DOHH2 (cell line): ENCODE results near the gene ZNF76.

Source experiments
- H3F3A ChIP-seq: fragments of 200-600 bp; sonication (generic), shearing (Covaris generic); 2 replicates; pipeline ENCODE4 v1.6.0; 2016; ENCODE audit warnings: antibody characterized with exemption, mild to moderate bottlenecking; ENCODE audit not compliant: control insufficient read depth, insufficient read depth
- H3K27ac ChIP-seq: fragments of 200-600 bp; sonication (generic); 2 replicates; pipeline ENCODE4 v1.5.1; 2014; ENCODE audit warnings: low read depth, mild to moderate bottlenecking, low read length, moderate library complexity
- H3K27me3 ChIP-seq: fragments of 200-600 bp; sonication (generic); 2 replicates; pipeline ENCODE4 v1.6.1; 2014; ENCODE audit warnings: mild to moderate bottlenecking, low read length, mixed read lengths; ENCODE audit not compliant: control insufficient read depth
- H3K36me3 ChIP-seq: fragments of 200-600 bp; sonication (generic); 2 replicates; pipeline ENCODE4 v1.6.1; 2014; ENCODE audit warnings: mild to moderate bottlenecking, low read length, moderate library complexity, mixed read lengths; ENCODE audit not compliant: control insufficient read depth
- H3K4me1 ChIP-seq: fragments of 200-600 bp; sonication (generic); 2 replicates; pipeline ENCODE4 v1.6.1; 2014; ENCODE audit warnings: mild to moderate bottlenecking, low read length, mixed read lengths; ENCODE audit not compliant: control insufficient read depth
- H3K4me2 ChIP-seq: fragments of 200-600 bp; sonication (generic); 2 replicates; pipeline ENCODE4 v1.6.0; 2014; ENCODE audit warnings: mild to moderate bottlenecking, low read length, moderate library complexity
- H3K4me3 ChIP-seq: fragments of 200-600 bp; sonication (generic); 2 replicates; pipeline ENCODE4 v1.5.1; 2014; ENCODE audit warnings: mild to moderate bottlenecking, low read length, mixed read lengths
- H3K79me2 ChIP-seq: fragments of 200-600 bp; sonication (generic); 2 replicates; pipeline ENCODE4 v1.6.1; 2014; ENCODE audit warnings: mild to moderate bottlenecking, low read length, mixed read lengths; ENCODE audit not compliant: control insufficient read depth
- H3K9me2 ChIP-seq: fragments of 200-600 bp; sonication (generic); replicated peaks from 2 replicates; pipeline ENCODE4 v1.6.1; 2014; ENCODE audit warnings: mild to moderate bottlenecking, low read length, mixed read lengths; ENCODE audit not compliant: control insufficient read depth
- H3K9me3 ChIP-seq: fragments of 200-600 bp; sonication (generic); 2 replicates; pipeline ENCODE4 v1.6.1; 2014; ENCODE audit warnings: antibody characterized with exemption, low read length, mixed read lengths; ENCODE audit not compliant: control insufficient read depth, insufficient read depth
- H4K20me1 ChIP-seq: fragments of 200-600 bp; sonication (generic); 2 replicates; pipeline ENCODE4 v1.6.0; 2014; ENCODE audit warnings: low read depth, mild to moderate bottlenecking, antibody characterized with exemption, low read length, moderate library complexity; ENCODE audit not compliant: control insufficient read depth, insufficient read depth
- EZH2phosphoT487 ChIP-seq: fragments of 200-600 bp; sonication (generic); IDR thresholded peaks from 2 replicates; pipeline ENCODE4 v1.6.1; 2017; ENCODE audit warnings: borderline replicate concordance, mild to moderate bottlenecking, antibody characterized with exemption, low read length, moderate library complexity, mixed read lengths
- TF ChIP-seq, protein P1 (sequence below): fragments of 200-600 bp; sonication (generic); IDR thresholded peaks from one replicate; pipeline ENCODE4 v1.5.1; 2014; ENCODE audit warnings: antibody characterized with exemption, mild to moderate bottlenecking, low read depth, low read length; ENCODE audit not compliant: poor library complexity, severe bottlenecking

ZNF76 gene

DNA sequence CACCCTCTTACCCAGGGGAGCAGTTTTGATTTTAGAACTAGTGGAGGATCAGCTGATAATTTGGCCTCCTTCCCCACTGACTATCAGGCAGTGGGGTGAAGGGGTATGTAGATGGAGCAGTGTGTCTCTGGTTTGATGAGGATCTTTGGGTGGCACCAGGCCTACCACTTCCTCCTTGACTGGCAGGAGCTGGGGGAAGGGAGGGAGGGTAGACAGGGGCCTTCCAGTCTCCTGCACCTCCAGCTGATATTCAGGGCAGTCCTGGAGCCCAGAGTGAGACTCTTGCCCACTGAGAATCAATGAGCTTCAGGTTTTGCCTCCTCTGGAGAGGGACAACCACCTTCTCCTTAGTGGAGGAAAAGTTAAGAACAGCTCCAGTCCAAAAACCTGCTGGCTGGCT, 41.3 kb downstream of the ZNF76 start:
- Histone ChIP-seq H3K79me2 (peaks cover 63% of the 10 kb centered on the region), H3K4me3 (no peak overlapping the region), H3K9me2 (no peaks in the 10 kb centered on the region), H4K20me1 (no peaks in the 10 kb centered on the region), H3K4me2 (peak overlapping the region; percentile 95), H3K27ac (no peak overlapping the region), H3K9me3 (no peaks in the 10 kb centered on the region), H3K4me1 (peaks cover 65% of the 10 kb centered on the region), H3K36me3 (peaks cover 32% of the 10 kb centered on the region), H3K27me3 (no peaks in the 10 kb centered on the region), H3F3A (peaks cover 19% of the 10 kb centered on the region)
- no peak for TF ChIP-seq EZH2phosphoT487
- TF ChIP-seq, protein P1, sequence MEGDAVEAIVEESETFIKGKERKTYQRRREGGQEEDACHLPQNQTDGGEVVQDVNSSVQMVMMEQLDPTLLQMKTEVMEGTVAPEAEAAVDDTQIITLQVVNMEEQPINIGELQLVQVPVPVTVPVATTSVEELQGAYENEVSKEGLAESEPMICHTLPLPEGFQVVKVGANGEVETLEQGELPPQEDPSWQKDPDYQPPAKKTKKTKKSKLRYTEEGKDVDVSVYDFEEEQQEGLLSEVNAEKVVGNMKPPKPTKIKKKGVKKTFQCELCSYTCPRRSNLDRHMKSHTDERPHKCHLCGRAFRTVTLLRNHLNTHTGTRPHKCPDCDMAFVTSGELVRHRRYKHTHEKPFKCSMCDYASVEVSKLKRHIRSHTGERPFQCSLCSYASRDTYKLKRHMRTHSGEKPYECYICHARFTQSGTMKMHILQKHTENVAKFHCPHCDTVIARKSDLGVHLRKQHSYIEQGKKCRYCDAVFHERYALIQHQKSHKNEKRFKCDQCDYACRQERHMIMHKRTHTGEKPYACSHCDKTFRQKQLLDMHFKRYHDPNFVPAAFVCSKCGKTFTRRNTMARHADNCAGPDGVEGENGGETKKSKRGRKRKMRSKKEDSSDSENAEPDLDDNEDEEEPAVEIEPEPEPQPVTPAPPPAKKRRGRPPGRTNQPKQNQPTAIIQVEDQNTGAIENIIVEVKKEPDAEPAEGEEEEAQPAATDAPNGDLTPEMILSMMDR, result no peak

DNA sequence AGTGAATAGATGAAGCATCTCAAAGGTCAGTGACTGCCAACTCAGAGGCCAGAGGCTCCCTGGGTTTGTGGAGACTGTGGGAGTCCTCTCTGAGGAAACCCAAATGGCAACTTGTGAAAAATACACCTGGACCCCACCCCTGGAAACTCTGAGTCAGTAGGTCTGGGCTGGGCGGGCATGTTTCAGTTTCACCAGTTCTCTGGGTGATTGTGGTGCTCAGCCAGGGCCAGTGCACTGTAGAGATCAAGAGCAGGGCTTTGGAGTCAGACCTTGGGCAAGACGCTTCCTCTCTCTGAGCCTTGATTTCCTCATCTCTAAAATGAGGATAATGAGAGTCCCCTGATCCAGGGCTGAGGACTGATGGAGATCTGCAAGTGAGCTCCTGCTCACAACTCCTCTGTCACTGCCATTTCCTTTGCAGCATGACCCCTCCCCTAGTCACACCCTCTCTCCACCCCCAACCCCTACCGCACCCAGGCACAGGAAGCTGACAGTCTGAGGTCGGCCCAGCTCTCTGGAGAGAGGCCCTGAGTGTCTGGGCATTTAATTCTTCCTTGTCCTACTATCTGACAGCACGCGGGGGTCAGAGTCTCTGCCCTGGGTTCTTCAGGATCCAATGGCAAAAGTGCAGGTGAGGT, 43.2 kb downstream of the ZNF76 start:
- Histone ChIP-seq H3K4me3 (peak overlapping the region; percentile 74), H3F3A (peaks cover 19% of the 10 kb centered on the region), H3K4me2 (peak overlapping the region; percentile 88), H3K27ac (peak overlapping the region; percentile 41), H3K9me3 (no peaks in the 10 kb centered on the region), H3K79me2 (peaks cover 62% of the 10 kb centered on the region), H3K4me1 (peaks cover 55% of the 10 kb centered on the region), H3K9me2 (no peaks in the 10 kb centered on the region), H3K36me3 (peaks cover 35% of the 10 kb centered on the region), H4K20me1 (no peaks in the 10 kb centered on the region), H3K27me3 (no peaks in the 10 kb centered on the region)
- TF ChIP-seq, protein P1, result no peak

DNA sequence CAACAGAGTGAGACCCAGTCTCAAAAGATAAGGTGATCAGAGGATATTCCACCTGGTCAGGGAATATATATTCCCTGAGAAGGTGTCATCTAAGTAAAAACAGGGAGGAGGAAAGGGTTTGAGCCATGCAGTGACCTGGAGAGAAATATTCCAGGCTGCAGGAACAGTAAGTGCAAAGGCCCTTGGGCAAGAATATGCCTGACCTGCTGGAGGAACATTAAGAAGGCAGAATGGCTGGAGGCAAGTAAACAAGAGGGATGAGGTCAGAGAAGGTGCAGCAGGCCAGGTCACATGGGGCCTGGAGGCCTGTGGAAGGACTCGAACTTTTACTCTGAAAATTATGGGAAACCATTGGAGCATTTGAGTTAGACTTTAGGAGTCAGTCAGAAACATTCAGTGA, 44.8 kb downstream of the ZNF76 start:
- Histone ChIP-seq H3K79me2 (peaks cover 46% of the 10 kb centered on the region), H3K4me2 (no peak overlapping the region), H3K27me3 (no peaks in the 10 kb centered on the region), H3F3A (peaks cover 9% of the 10 kb centered on the region; the same call in 1 of the 2 replicates), H4K20me1 (no peaks in the 10 kb centered on the region), H3K4me3 (no peak overlapping the region), H3K4me1 (peaks cover 46% of the 10 kb centered on the region), H3K9me2 (no peaks in the 10 kb centered on the region), H3K27ac (no peak overlapping the region), H3K36me3 (peaks cover 28% of the 10 kb centered on the region), H3K9me3 (no peaks in the 10 kb centered on the region)
- TF ChIP-seq, protein P1, result no peak
- TF ChIP-seq EZH2phosphoT487, result no peak
